Activated CD4-positive, alpha-beta T cell treated with anti-CD3 and anti-CD28 coated beads, Interleukin-2, Interleukin-6, amounts not matched to agents 100 ng/mL and 50 ng/mL, durations not matched to agents 16 hours and 8 hours (primary cell): ENCODE results near the gene NKIRAS1.
"Not testable (repeated sequence)": the region's sequence is repeated elsewhere in the genome, so short reads cannot be mapped to it uniquely, and the experiment has no call there.

Source experiments
- DNase-seq: peaks from one replicate; pipeline ENCODE4 v3.0.0-alpha.2; 2020

Gene NKIRAS1

DNA sequence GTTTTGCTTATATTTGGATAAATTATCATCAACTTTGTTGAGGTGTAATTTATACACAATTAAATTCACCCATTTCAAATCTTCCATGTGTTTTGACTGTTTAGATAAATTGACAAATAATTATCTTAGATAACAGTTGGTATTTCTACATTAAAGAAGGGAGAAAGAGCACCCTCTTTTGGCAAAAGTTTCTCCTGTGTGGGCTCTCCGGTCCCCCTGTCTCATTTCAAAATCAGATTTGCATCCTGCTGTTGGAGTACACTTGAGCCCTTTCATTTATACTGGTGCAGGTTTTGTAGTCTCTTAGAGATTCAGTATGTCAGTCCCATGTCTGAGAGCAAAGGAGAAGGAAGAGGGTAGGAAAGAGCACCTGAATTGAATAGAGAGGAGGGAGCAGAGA lies 49.4 kb downstream of the NKIRAS1 start:
- no peak for DNase-seq

DNA sequence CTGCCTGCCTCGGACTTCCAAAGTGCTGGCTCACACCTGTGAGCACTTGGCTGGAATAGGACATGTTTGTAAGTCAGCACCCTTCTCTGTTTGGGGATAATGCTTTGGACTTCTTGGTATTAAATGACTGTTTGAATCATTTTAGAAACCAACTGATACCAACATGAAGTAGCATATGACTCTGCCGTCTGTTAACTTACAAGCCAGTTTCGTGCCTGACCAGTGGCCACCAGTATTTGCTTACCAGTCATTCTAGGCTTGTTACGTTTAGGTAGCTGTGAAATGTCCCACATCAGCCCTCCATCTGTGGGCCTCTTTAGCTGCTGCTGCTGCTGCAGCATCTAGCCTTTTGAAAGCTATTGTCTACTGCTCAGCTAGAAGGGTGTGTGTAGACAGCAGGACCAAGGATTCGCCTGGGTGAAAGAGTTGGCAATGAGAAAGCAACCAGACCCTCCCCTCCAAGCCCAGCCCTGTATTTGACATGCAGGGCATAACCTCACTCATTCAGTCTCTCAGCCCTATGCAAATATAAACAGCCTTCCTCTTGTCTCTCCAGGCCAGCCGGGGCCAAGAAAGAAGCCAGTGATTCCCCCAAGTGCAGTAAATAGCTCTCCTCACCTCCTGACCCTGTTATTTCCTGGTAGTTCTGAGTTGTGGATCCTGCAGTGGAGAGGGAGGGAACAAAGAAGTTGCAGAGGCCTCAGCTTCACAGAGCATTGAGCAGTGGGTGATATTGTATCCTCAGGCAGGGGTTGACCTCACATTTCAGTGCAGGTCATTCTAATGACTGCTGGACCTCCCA lies 51.0 kb downstream of the NKIRAS1 start:
- no peak for DNase-seq

DNA sequence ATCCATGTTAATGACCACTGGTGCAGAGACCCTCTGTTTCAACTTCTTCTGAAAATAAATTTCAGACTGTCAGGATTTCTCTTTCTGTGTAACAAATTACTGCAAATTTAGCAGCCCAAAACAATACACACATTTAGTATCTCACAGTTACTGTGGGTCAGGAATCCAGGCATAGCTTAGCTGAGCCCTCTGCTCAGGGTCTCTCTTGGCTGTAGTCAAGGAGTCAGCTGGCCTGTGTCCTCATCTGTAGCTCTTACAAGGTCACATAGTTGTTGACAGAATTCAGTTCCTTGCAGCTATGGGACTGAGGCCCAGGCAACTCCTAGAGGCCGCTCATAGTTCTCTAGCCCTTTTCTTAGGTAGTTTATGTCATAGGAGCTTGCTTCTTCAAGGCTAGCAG lies 51.9 kb downstream of the NKIRAS1 start:
- DNase-seq = no peak

DNA sequence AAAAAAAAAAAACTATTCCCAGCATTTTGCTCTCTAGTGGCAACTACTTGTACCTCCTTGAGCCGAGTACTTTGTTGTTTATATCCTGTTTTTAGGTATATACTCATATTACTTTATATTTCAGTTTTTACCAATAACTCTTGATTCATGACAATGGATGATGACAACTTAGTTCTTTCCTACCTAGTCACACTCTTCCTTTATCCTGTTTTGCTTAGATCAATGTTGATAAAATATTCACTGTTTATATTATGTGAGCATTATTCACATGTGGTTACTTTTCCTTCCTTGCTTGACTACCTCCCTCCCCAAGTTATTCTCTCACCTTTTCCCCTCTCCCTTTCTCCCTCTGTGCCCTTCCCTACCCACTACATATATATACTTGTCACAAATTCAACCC lies 53.7 kb downstream of the NKIRAS1 start:
- no peak for DNase-seq

DNA sequence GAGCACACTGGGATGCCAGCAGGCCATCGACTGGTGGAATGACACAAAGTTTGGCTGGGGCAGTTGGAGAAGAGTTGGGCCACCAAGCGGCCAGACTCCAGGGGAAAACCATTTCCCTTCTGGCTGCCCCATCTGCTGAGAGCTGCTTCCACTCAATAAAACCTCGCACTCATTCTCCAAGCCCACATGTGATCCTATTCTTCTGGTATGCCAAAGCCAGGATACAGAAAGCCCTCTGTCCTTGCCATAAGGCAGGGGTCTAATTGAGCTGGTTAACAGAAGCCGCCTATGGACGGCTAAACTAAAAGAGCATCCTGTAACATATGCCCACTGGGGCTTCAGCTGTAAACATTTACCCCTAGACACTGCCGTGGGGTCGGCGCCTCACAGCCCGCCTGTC lies 55.1 kb downstream of the NKIRAS1 start:
- no peak for DNase-seq

DNA sequence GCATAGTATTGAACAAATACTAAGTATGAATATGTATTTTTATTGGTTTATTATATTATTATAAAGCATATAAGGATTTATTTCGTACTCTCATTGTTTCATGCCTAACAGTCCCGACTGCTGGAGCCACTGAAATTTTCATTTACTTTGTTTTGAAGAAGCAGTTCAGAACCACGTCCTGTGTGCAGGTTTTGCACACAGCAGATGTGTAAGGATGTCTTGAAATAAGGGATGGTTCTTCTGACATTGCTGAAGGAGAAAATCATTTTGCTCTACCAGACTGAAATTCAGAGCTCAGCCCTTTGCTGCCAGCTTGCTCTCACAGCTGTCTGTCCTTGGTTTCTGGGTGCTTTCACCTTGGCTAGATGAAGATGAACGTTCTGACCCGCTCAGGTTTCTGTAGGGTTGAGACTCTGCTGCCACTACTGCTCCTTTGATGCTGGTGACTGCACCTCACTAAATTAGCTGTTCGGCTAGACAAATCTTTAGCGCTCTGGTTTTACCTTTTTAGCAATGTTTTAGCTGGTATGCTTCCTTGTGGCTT lies 56.9 kb downstream of the NKIRAS1 start:
- DNase-seq = no peak

DNA sequence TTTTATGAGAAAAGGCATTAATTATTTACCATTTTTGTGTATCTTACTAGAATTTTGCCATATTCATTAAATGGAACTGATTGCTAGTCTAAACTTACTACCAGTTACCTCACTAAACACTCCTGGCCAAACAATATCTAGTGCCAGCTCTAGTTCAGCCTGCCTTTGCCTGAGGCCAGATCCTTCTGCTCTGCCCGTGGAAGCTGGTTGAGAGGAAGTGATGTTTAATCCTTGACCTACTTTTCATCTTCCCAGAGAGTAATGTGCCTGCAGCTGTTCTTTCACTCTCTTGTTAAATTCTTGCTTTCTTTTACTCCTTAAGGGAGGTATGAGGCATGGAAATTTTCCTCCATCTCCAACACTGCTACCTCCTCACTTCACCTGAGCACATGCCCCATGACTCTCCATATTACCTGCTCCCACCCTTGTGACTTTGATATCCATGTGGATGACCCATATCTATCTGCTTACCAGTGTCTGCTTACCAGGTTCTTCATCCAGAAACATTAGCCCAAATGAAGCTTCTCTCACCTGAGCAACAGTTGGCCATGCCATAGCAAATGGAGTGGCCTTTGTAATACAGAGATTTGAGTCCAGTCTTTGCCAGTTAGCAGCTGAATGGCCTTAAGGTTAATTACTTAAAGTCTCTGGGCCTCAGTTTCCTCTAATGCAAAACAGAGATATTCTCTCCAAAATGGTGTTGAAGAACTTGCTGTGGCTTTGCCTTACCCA lies 57.6 kb downstream of the NKIRAS1 start:
- no peak for DNase-seq

DNA sequence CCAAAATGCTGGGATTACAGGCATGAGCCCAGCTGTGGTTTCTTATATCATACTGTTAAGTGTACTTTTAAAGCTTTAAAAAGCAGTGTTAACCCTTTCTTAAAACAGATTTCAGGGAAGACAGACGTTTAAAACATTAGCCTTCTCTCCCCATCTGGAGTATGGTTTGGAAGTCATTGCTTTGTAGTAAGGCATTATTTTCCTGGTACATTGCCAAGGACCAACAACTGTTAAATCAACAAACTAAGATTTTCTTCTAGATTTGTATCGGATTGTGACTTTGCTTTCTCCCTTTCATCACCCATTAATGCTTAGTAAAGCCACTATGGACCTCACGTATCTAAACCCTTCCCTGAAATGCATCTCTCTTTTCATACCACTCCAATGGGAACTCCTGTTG lies 60.5 kb downstream of the NKIRAS1 start:
- DNase-seq = no peak

DNA sequence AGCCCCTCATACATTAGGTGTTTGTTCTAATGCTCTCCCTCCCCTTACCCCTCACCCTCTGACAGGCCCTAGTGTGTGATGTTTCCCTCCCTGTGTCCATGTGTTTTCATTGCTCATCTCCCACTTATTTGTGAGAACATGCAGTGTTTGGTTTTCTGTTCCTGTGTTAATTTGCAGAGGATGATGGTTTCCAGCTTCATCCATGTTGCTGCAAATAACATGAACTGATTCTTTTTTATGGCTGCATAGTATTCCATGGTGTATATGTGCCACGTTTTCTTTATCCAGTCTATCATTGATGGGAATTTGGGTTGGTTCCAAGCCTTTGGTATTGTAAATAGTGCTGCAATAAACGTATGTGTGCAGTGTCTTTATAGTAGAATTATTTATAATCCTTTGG lies 67.3 kb downstream of the NKIRAS1 start:
- DNase-seq = not testable (repeated sequence)

DNA sequence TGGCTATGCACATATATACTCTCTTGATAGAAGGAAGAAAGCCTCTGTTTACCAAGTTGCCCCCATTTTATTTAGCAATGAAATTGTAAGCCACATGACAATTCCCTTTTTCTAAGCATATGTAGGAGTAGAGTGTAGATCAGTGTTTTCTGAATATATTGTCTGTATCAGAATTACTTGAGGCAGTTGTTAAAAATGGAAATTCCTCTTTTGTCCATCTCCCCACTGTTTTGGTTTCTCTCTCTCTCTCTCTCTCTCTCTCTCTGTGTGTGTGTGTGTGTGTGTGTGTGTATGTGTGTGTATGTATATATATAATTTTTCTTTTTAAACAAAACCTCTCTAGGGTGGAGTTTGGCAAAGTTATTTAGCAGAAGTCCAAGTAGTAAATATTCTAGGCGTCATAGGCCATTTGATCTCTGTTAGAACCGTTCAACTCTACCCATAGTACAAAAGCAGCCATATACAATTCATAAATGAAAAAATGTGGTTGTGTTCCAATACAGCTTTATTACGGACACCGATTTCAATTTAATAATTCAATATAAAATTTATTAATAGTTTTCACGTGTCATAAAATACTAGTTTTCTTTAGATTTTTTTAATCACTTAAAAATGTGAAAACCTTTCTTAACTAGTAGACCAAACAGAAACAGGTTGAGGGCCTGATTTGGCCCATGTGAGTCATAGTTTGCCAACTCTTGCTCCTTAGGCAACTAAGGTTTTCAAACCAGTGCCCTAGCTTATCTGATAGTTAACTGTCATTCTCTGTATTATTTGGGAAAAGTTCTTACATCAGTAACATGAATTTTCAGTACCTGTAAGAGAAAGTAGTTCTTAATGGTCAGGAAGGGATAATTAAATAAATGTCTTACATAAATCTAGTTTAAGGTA lies 71.2 kb downstream of the NKIRAS1 start:
- DNase-seq = no peak

DNA sequence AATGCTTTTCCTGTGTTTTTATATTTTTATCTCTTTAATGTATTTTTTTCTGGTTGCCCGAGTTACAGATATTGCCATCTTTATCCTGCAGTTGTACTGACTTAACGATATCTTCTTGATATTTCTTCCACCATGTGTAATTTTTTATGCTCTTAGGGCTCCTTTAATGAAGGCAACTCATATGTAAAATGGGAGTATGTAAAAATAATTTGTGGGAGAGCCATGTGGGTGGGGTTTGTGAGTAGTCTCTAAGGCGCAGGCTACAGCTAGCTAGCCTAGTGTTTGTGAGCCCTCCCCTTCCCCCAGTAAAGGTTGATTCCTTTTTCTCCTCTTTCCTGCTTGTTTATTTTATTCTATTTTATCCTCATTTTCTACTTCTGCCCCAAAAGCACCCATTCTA lies 72.9 kb downstream of the NKIRAS1 start:
- DNase-seq = no peak
